Ovary (tissue), 3 donors: ENCODE measurements around the gene CPPED1.

Experiments
- CTCF ChIP-seq, 3 donors: fragments of 450-650 bp in 2 of 3; fragments of 200-600 bp in 1 of 3; IDR thresholded peaks; one replicate each; pipeline versions ENCODE4 v1.5.1 to v1.8.0; 2016 to 2022; ENCODE audit warnings: antibody characterized with exemption in 3 of 3, mild to moderate bottlenecking in 1 of 3
- POLR2A ChIP-seq: fragments of 450-650 bp; IDR thresholded peaks from one replicate; pipeline ENCODE4 v1.6.1; 2017; ENCODE audit warnings: antibody characterized with exemption, mild to moderate bottlenecking, moderate library complexity
- donor health status: DM: no; HTN: no; CAD: no.

GRCh38 chr16:12723681-12724080 lies 80.0 kb downstream of the CPPED1 start:
- no peak for TF ChIP-seq CTCF (IDR thresholded peaks at IDR 0.05)
- TF ChIP-seq POLR2A: no peak
